Endodermal cell (in vitro differentiated cells): Measurements from ENCODE around the gene CHAD. TPM values are rescaled to one million over a fixed set of nuclear protein-coding genes. Genes with fewer than 3 reads are reported as not detected.

Source experiments
- DNase-seq: peaks from one replicate; pipeline ENCODE4 v3.0.0-alpha.2; 2017
- H3K27ac ChIP-seq: 2 replicates; pipeline ENCODE4 v1.5.1; 2013; ENCODE audit warnings: mild to moderate bottlenecking, low read depth, low read length, moderate library complexity
- H3K27me3 ChIP-seq: 2 replicates; pipeline ENCODE4 v1.6.1; 2013; ENCODE audit warnings: mild to moderate bottlenecking, low read length, moderate library complexity; ENCODE audit not compliant: insufficient read depth, control insufficient read depth, poor library complexity, severe bottlenecking
- H3K36me3 ChIP-seq: 2 replicates; pipeline ENCODE4 v1.7.0; 2013; ENCODE audit warnings: mild to moderate bottlenecking, low read length, moderate library complexity; ENCODE audit not compliant: control insufficient read depth, insufficient read depth
- H3K4me1 ChIP-seq: one replicate; pipeline ENCODE4 v1.7.0; 2013; ENCODE audit warnings: low read length; ENCODE audit not compliant: control insufficient read depth, insufficient read depth
- H3K4me3 ChIP-seq: 2 replicates; pipeline ENCODE4 v1.5.1; 2013; ENCODE audit warnings: mild to moderate bottlenecking, low read length, moderate library complexity
- H3K9ac ChIP-seq: 2 replicates; pipeline ENCODE4 v1.6.1; 2013; ENCODE audit warnings: mild to moderate bottlenecking, low read length, moderate library complexity; ENCODE audit not compliant: poor library complexity, severe bottlenecking; ENCODE audit errors: extremely low read depth
- H3K9me3 ChIP-seq: 2 replicates; pipeline ENCODE4 v1.6.1; 2013; ENCODE audit warnings: mild to moderate bottlenecking, low read length, moderate library complexity; ENCODE audit not compliant: control insufficient read depth
- H3K27ac Mint-ChIP-seq: 2 replicates; pipeline ENCODE4 v1.8.0; 2020; ENCODE audit warnings: mixed read lengths
- H3K27me3 Mint-ChIP-seq: 2 replicates; pipeline ENCODE4 v1.8.0; 2021; ENCODE audit warnings: mild to moderate bottlenecking, mixed read lengths; ENCODE audit not compliant: insufficient read depth
- H3K36me3 Mint-ChIP-seq: 2 replicates; pipeline ENCODE4 v1.8.0; 2020; ENCODE audit warnings: low read depth, mixed read lengths
- H3K4me1 Mint-ChIP-seq: 2 replicates; pipeline ENCODE4 v1.8.0; 2020; ENCODE audit warnings: mixed read lengths
- H3K4me3 Mint-ChIP-seq: 2 replicates; pipeline ENCODE4 v1.8.0; 2020; ENCODE audit warnings: mild to moderate bottlenecking, moderate library complexity, mixed read lengths
- H3K9me3 Mint-ChIP-seq: 2 replicates; pipeline ENCODE4 v1.8.0; 2020; ENCODE audit warnings: mild to moderate bottlenecking, mixed read lengths
- WGBS, 2 experiments: methylation state at CpG; one replicate each; pipeline versions ENCODE4 v1.1.5 to v1.1.7; 2013; ENCODE audit warnings: missing lambda C conversion rate in 2 of 2, mixed read lengths in 1 of 2; ENCODE audit not compliant: insufficient coverage in 1 of 2, insufficient read length in 1 of 2; 5-methylcytosine and 5-hydroxymethylcytosine counted together
- total RNA-seq, 2 donors: library from RNA; stranded (reverse); fragmentation: NEBNext Ultra II Directional in 1 of 2; extraction: Animal tissue kit (Norgen Biotek cat#: 25700) in 1 of 2; gene quantifications; 2 replicates in 1 of 2; 3 replicates in 1 of 2; pipeline ENCODE4 v1.2.1, GENCODE V29; 2021
- TF ChIP-seq, protein P1 (sequence below): fragments of 200-600 bp; sonication (generic); conservative IDR thresholded peaks from 2 replicates; pipeline ENCODE4 v1.5.0; 2021; ENCODE audit warnings: antibody characterized with exemption, mild to moderate bottlenecking

Gene CHAD
- total RNA-seq, 2 donors from 2014 or later, result 0.15 TPM; not detected in 1

DNA sequence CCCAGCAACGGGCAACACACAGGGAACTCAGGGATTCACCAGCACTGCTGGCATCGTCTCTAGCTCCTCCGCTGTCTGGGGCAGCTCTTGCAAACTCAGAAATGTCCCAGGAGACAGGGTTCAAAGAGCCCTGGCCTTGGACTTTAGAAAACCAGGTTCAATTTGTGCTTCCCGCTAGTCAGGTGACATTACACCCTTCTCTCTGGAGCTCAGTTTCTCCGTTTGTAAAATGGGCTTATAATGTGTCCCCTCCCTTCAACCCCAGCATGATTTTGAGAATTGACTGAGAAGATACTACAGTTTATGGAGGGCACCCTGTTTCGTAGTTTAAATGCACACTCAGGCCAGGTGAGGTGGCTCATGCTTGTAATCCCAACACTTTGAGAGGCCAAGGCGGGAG lies 37.6 kb upstream of the CHAD start:
- TF ChIP-seq, protein P1, sequence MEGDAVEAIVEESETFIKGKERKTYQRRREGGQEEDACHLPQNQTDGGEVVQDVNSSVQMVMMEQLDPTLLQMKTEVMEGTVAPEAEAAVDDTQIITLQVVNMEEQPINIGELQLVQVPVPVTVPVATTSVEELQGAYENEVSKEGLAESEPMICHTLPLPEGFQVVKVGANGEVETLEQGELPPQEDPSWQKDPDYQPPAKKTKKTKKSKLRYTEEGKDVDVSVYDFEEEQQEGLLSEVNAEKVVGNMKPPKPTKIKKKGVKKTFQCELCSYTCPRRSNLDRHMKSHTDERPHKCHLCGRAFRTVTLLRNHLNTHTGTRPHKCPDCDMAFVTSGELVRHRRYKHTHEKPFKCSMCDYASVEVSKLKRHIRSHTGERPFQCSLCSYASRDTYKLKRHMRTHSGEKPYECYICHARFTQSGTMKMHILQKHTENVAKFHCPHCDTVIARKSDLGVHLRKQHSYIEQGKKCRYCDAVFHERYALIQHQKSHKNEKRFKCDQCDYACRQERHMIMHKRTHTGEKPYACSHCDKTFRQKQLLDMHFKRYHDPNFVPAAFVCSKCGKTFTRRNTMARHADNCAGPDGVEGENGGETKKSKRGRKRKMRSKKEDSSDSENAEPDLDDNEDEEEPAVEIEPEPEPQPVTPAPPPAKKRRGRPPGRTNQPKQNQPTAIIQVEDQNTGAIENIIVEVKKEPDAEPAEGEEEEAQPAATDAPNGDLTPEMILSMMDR, result no peak
- Histone ChIP-seq H3K4me3 (no peak overlapping the region), H3K36me3 (no peaks in the 10 kb centered on the region), H3K9me3 (no peaks in the 10 kb centered on the region), H3K27ac (no peak overlapping the region), H3K27me3 (peaks cover 11% of the 10 kb centered on the region), H3K9ac (no peak overlapping the region), H3K4me1 (no peaks in the 10 kb centered on the region)
- H3K9me3 Mint-ChIP-seq, result no peaks in the 10 kb centered on the region
- H3K27ac Mint-ChIP-seq, result no peak overlapping the region
- no peak overlapping the region for H3K4me3 Mint-ChIP-seq
- peaks cover 16% of the 10 kb centered on the region for H3K4me1 Mint-ChIP-seq
- DNase-seq, result peak; percentile 37
- no peaks in the 10 kb centered on the region for H3K36me3 Mint-ChIP-seq
- WGBS, 2 experiments, result 91% methylated on average over 7 of the region's 7 CpGs
- peaks cover 14% of the 10 kb centered on the region for H3K27me3 Mint-ChIP-seq

DNA sequence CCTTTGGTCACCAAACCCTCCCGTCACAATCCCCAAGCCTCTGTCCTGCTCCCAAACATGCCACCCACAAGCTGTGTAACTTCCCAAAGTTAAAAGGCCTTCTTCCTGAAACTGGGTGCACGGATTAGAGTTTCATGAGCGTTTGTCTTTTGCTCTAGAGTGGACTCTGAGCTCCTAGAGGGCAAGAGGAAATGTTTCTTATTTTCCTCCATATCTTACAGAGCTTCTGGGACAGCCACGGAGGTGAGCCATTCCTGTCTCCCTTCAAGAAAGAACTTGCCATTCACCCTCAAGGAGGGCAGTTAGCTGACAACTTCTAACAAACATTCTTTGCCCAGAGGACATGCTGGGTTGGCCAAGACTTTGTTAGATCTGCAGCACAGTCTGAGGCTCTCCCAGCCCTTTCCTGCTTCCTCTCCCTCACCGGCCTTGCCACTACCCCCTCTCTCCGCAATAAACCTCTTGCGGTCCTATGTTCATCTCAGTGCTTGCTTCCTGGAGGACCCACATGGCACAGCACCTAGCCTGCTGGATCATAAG lies 37.0 kb upstream of the CHAD start:
- Histone ChIP-seq H3K27ac (no peak overlapping the region), H3K27me3 (peaks cover 11% of the 10 kb centered on the region), H3K4me1 (no peaks in the 10 kb centered on the region), H3K4me3 (no peak overlapping the region), H3K9me3 (no peaks in the 10 kb centered on the region), H3K9ac (no peak overlapping the region), H3K36me3 (no peaks in the 10 kb centered on the region)
- H3K4me1 Mint-ChIP-seq, result peaks cover 16% of the 10 kb centered on the region
- H3K36me3 Mint-ChIP-seq, result no peaks in the 10 kb centered on the region
- no peak overlapping the region for H3K4me3 Mint-ChIP-seq
- no peaks in the 10 kb centered on the region for H3K9me3 Mint-ChIP-seq
- DNase-seq, result peak; percentile 38
- H3K27ac Mint-ChIP-seq, result no peak overlapping the region
- TF ChIP-seq, protein P1, result no peak
- H3K27me3 Mint-ChIP-seq, result peaks cover 14% of the 10 kb centered on the region
- WGBS, 2 experiments, result 78 to 82% methylated on average over 3 to 7 of the region's 7 CpGs

DNA sequence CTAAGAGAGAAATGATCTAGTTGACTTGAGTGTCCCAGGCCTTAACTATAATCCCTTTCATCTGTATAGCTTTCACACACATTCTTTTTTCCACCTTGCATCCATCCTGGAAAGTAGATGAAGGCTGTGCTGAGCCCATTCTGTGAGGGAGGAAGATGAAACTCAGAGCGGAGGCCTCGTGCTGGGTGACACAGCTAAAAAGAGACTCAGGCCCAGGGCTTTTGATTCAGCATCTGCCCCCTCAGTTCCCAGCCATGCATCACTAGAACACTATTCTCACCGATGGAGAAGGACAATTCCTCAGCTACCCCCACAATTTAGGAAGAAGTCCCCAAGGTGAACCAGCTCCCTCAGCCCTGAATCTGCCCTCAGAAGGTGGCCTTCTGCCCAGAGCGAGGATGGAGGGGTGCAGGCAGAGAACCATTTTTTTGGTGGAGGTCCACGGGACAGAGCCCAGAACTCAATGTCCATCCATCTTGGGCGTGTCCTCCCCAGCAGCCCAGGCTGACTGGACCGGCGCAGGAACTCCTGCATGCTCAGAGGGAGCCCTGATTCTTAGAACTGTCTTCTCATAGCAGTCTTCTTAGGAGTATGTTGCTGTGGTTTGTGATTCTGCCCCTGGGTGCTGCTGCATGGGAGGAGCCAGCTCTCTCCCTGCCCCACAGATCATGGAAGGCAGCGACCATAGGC lies 33.8 kb upstream of the CHAD start:
- H3K4me3 ChIP-seq, result no peak overlapping the region
- no peaks in the 10 kb centered on the region for H3K36me3 ChIP-seq
- no peak overlapping the region for H3K4me3 Mint-ChIP-seq
- no peak overlapping the region for H3K27ac ChIP-seq
- DNase-seq, result peak; percentile 34
- no peaks in the 10 kb centered on the region for H3K4me1 ChIP-seq
- TF ChIP-seq, protein P1, result no peak
- no peak overlapping the region for H3K9ac ChIP-seq
- H3K4me1 Mint-ChIP-seq, result peaks cover 5% of the 10 kb centered on the region
- H3K27ac Mint-ChIP-seq, result no peak overlapping the region
- peaks cover 11% of the 10 kb centered on the region for H3K27me3 ChIP-seq
- H3K36me3 Mint-ChIP-seq, result no peaks in the 10 kb centered on the region
- H3K27me3 Mint-ChIP-seq, result peaks cover 14% of the 10 kb centered on the region
- no peaks in the 10 kb centered on the region for H3K9me3 Mint-ChIP-seq
- H3K9me3 ChIP-seq, result no peaks in the 10 kb centered on the region
- 89 to 97% methylated on average over 3 to 9 of the region's 9 CpGs for WGBS, 2 experiments
